Mammary epithelial cell (primary cell): Measurements from ENCODE around the gene GDPGP1.

Experiments used
- CTCF ChIP-seq, 2 donors: IDR thresholded peaks in 1 of 2; conservative IDR thresholded peaks in 1 of 2; 2 replicates each; pipeline ENCODE4 v1.5.1; 2011 to 2012; ENCODE audit warnings: inconsistent platforms in 2 of 2, low read length in 2 of 2, mild to moderate bottlenecking in 2 of 2, control low read depth in 1 of 2, low read depth in 1 of 2; ENCODE audit not compliant: insufficient read depth in 1 of 2; ENCODE audit errors: extremely low read depth in 1 of 2
- EZH2 ChIP-seq: IDR thresholded peaks from 2 replicates; pipeline ENCODE4 v1.6.1; 2012; ENCODE audit warnings: low read length, inconsistent platforms, borderline replicate concordance

GRCh38 chr15:90187257-90187868 lies 46.6 kb upstream of the GDPGP1 start:
- TF ChIP-seq CTCF (conservative IDR thresholded peaks at IDR 0.05 in 1 of 2, IDR thresholded peaks at IDR 0.05 in 1 of 2; ENCODE audit: extremely low read depth in 1 of 2, insufficient read depth in 1 of 2, low read depth in 1 of 2, low read length in 2 of 2) (no peak), EZH2 (no peak)
